Smooth muscle cell of the brain vasculature (primary cell): ENCODE measurements around the gene DCN.

Source experiments
- DNase-seq: peaks from one replicate; pipeline ENCODE4 v3.0.0-alpha.2; 2012; ENCODE audit warnings: low read depth, low spot score

The DCN gene

GRCh38 chr12:91104812-91105466 lies 77.7 kb downstream of the DCN start:
- DNase-seq, result no peak

GRCh38 chr12:91103624-91104023 lies 79.0 kb downstream of the DCN start:
- DNase-seq, result no peak

- DNase-seq, result no peak
These were observed 79.5 kb downstream of the DCN start for GRCh38 chr12:91103101-91103500.

GRCh38 chr12:91100906-91101305 lies 81.7 kb downstream of the DCN start:
- DNase-seq, result no peak

GRCh38 chr12:91099836-91100235 lies 82.8 kb downstream of the DCN start:
- no peak for DNase-seq

- no peak for DNase-seq
These were observed 83.3 kb downstream of the DCN start for GRCh38 chr12:91099341-91099740.

GRCh38 chr12:91098941-91099340 lies 83.7 kb downstream of the DCN start:
- peak; percentile 70 for DNase-seq

- DNase-seq, result no peak
These were observed 84.2 kb downstream of the DCN start for GRCh38 chr12:91098461-91098860.

- no peak for DNase-seq
These were observed 87.7 kb downstream of the DCN start for GRCh38 chr12:91094957-91095356.

- no peak for DNase-seq
These were observed 88.5 kb downstream of the DCN start for GRCh38 chr12:91094032-91094662.

- no peak for DNase-seq
These were observed 89.3 kb downstream of the DCN start for GRCh38 chr12:91093341-91093740.

- DNase-seq, result no peak
These were observed 90.5 kb downstream of the DCN start for GRCh38 chr12:91091916-91092715.
